Pancreas (tissue), 10 donors: Measurements from ENCODE around the gene PALM3. TPM values are rescaled to one million over a fixed set of nuclear protein-coding genes. Genes with fewer than 3 reads are reported as not detected.

Experiments used
- ATAC-seq, 4 donors: fragments of 200-7000 bp; cut with Tn5 transposase; one replicate each; pipeline versions ENCODE4 v1.8.0 to v1.9.1; 2020; ENCODE audit warnings: mild to moderate bottlenecking in 4 of 4, moderate library complexity in 4 of 4
- DNase-seq, 6 donors: peaks; one replicate each; pipeline ENCODE4 v3.0.0-alpha.2; 2020
- FAIRE-seq: peaks from 2 replicates; lab custom pipeline; 2012; peaks lifted over from hg19 to GRCh38; lab: Jason Lieb, UNC
- H3K27ac ChIP-seq, 4 donors: fragments of 200-600 bp; sonication (generic); 1 replicate in 3 of 4; 2 replicates in 1 of 4; pipeline versions ENCODE4 v1.5.0 to v1.8.0; 2020
- H3K27me3 ChIP-seq, 4 donors: fragments of 200-600 bp; one replicate each; pipeline ENCODE4 v1.8.0; 2021
- H3K36me3 ChIP-seq, 3 donors: fragments of 200-600 bp; sonication (generic) in 1 of 3; one replicate each; pipeline versions ENCODE4 v1.5.0 to v1.8.0; 2020 to 2021
- H3K4me1 ChIP-seq, 3 donors: fragments of 200-600 bp; one replicate each; pipeline ENCODE4 v1.8.0; 2021
- H3K4me3 ChIP-seq, 4 donors: fragments of 200-600 bp; sonication (generic) in 2 of 4; one replicate each; pipeline versions ENCODE4 v1.5.0 to v1.8.0; 2020 to 2021
- H3K9me3 ChIP-seq, 4 donors: fragments of 200-600 bp; one replicate each; pipeline ENCODE4 v1.8.0; 2021
- WGBS, 2 donors: extraction: QIAGEN DNeasy Blood & Tissue Kit; methylation state at CpG; one replicate each; pipeline ENCODE4 v1.1.7; 2013; 5-methylcytosine and 5-hydroxymethylcytosine counted together
- intact Hi-C, 3 donors: fragments of 100-400 bp; cut with DNase I; formaldehyde crosslinking; loops; one replicate each; pipeline versions ENCODE4 v1.11.1 to v1.14.2; 2022
- polyA plus RNA-seq, 2 donors: library from polyadenylated mRNA; stranded (reverse); fragments of 200-250 nt; gene quantifications; one replicate each; pipeline ENCODE4 v1.2.3, GENCODE V29; 2013
- total RNA-seq, 6 donors: library from RNA; stranded (reverse); fragmentation: NEBNext Ultra II Directional in 4 of 6; extraction: Animal tissue kit (Norgen Biotek cat#: 25700) in 4 of 6; gene quantifications; one replicate each; pipeline versions ENCODE4 v1.2.1 to v1.2.4, GENCODE V29; 2021 to 2023
- TF ChIP-seq, protein P1 (sequence below), 4 donors: fragments of 200-600 bp; sonication (generic) in 3 of 4; IDR thresholded peaks; one replicate each; pipeline versions ENCODE4 v1.5.0 to v1.8.0; 2021; ENCODE audit warnings: antibody characterized with exemption in 4 of 4
- donor health status: healthy with polysubstance abuse.
- donor health status: DM: no; HTN: no; CAD: no; lungs with moderate emphysema.
- donor health status: DM: no; HTN: no; CAD: no.
- donor health status: control.
- donor health status: control.
- donor health status: Bipolar disorder and iron deficiency.
- donor health status: DM: yes; HTN: yes; CAD: no.
- donor health status: DM: no; HTN: no; CAD: no.
- donor health status: DM: no; HTN: no; CAD: no.
- donor health status: DM: yes; HTN: yes; CAD: no.

PALM3 gene
- total and polyA plus RNA-seq, 8 donors: 5.6 to 155 (median 17.9) TPM

DNA sequence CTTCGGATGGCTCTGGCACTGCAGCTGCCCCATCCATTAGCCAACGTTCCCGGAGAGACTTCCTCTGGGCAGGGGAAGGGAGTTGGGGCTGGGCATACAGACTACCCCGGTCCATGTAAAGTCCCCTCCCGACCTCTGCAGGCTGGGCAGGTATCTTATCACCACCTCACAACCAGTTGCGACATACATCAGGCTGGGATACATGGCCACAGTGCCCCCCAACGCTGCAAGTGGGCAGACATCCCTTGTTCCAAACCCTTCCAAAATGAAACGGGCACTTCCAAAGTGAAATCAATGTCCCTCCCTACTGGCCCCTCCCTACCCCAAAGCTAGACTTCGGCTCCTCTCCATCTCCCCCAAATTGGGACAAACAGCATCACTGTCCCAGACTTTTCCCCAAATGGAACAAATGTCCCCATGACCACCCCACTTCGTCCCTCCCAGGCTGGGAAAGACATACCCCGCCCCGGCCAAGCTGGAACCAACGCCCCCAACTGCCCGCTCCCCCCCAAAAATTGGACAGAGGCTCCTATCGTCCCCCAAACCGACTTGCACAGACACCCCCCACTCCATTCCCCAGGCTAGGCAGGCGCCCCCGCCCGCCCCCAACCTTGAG lies 5.0 kb downstream of the PALM3 start:
- peaks cover 0 to 6% (median 0%) of the 10 kb centered on the region in 3 donors for H3K36me3 ChIP-seq
- no peaks in the 10 kb centered on the region for H3K27me3 ChIP-seq
- FAIRE-seq (no peak), DNase-seq (no peak), ATAC-seq (no peak)
- WGBS, 2 donors: 68 to 73% methylated on average over 18 to 19 of the region's 19 CpGs
- TF ChIP-seq, protein P1, sequence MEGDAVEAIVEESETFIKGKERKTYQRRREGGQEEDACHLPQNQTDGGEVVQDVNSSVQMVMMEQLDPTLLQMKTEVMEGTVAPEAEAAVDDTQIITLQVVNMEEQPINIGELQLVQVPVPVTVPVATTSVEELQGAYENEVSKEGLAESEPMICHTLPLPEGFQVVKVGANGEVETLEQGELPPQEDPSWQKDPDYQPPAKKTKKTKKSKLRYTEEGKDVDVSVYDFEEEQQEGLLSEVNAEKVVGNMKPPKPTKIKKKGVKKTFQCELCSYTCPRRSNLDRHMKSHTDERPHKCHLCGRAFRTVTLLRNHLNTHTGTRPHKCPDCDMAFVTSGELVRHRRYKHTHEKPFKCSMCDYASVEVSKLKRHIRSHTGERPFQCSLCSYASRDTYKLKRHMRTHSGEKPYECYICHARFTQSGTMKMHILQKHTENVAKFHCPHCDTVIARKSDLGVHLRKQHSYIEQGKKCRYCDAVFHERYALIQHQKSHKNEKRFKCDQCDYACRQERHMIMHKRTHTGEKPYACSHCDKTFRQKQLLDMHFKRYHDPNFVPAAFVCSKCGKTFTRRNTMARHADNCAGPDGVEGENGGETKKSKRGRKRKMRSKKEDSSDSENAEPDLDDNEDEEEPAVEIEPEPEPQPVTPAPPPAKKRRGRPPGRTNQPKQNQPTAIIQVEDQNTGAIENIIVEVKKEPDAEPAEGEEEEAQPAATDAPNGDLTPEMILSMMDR (IDR thresholded peaks at IDR 0.05): no peak
- intact Hi-C loops: no loop called here
- H3K4me1 ChIP-seq: peaks cover 0 to 18% (median 11%) of the 10 kb centered on the region in 3 donors
- no peak overlapping the region for H3K27ac ChIP-seq
- H3K9me3 ChIP-seq: no peaks in the 10 kb centered on the region
- peak overlapping the region in 2 of 4 donors; percentile 6 to 18 for H3K4me3 ChIP-seq

DNA sequence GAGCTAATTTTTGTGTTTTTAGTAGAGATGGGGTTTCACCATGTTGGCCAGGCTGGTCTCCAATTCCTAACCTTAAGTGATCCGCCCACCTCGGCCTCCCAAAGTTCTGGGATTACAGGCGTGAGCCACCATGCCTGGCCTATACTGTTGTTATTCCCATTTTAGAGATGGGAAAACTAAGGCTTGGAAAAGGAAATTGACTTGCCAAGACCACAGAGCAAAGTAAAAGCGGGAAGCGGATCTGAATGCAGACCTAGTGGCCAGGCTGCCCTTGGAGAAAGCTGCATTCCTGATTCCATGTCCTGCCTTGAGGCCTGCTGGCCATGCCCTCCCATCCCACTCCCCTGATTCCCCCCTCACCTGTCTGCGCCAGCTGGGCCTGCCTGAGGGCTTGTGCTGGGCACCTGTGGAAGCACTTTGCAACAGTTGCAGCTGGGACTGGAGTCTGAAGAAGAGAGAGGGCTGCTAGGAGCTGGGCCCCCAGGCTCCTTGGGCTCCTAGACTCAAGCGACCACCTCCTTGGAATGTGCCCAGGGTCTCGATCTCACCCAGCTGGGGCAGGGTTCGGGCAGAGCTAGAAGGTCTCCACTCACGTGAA lies 5.7 kb downstream of the PALM3 start:
- intact Hi-C loops: no loop called here
- Histone ChIP-seq H3K4me3 (no peak overlapping the region), H3K4me1 (peaks cover 0 to 18% (median 11%) of the 10 kb centered on the region in 3 donors), H3K36me3 (peaks cover 0 to 6% (median 0%) of the 10 kb centered on the region in 3 donors), H3K27me3 (no peaks in the 10 kb centered on the region), H3K9me3 (no peaks in the 10 kb centered on the region), H3K27ac (no peak overlapping the region)
- no peak for DNase-seq
- 96% methylated on average over 10 of the region's 10 CpGs for WGBS, 2 donors
- TF ChIP-seq, protein P1 (IDR thresholded peaks at IDR 0.05): no peak
- no peak for ATAC-seq
- no peak for FAIRE-seq

DNA sequence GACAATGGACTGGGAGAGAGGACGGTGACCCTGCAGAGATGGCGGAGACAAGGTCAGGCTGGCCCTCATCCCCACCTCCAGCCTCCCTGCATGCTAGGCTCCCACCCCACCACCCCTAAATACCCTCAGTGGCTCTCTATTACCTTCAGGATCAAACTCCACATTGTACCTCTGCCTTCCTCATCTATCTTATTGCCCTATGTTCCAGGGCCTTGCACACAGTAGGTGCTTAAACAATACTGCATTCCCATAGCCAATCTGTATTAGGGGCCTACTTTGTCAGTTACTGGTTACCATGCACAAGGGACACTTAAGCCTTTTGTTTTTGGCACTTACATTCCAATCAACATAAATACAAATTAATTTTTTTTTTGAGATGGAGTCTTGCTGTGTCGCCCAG lies 6.5 kb downstream of the PALM3 start:
- Histone ChIP-seq H3K27ac (no peak overlapping the region), H3K27me3 (no peaks in the 10 kb centered on the region), H3K9me3 (no peaks in the 10 kb centered on the region), H3K36me3 (peaks cover 0 to 6% (median 0%) of the 10 kb centered on the region in 3 donors), H3K4me3 (no peak overlapping the region), H3K4me1 (peaks cover 0 to 11% (median 11%) of the 10 kb centered on the region in 3 donors)
- TF ChIP-seq, protein P1 (IDR thresholded peaks at IDR 0.05): no peak
- ATAC-seq (no peak), FAIRE-seq (no peak), DNase-seq (no peak)
- intact Hi-C loops: no loop called here
- WGBS, 2 donors: 95 to 97% methylated on average over 3 of the region's 3 CpGs

DNA sequence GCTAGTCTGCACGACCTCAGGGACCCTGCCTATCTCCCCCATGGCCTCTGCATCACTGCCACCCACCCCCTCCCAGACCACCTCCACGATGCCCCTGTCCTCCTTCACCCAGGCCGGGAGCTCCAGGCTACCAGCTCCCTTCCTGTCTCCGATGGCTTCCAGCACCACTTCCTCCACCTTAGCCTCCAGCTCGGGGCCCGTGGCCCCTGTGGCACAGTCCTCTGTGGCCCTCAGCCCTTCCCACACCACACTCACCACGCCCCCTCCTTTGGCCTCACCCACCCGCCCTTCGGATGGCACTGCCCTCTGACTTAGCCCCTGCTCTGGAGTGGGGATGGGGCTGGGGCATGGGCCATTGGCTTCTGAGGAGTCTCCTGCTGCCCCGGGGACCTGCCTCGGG lies 7.2 kb downstream of the PALM3 start:
- ATAC-seq: no peak
- intact Hi-C loops: no loop called here
- WGBS, 2 donors: 82 to 89% methylated on average over 11 of the region's 11 CpGs

More for the DNA sequence above, 7.2 kb downstream of the PALM3 start:
- Histone ChIP-seq H3K27me3 (no peaks in the 10 kb centered on the region), H3K27ac (no peak overlapping the region), H3K9me3 (no peaks in the 10 kb centered on the region), H3K4me3 (no peak overlapping the region), H3K4me1 (peaks cover 0 to 5% (median 4%) of the 10 kb centered on the region in 3 donors), H3K36me3 (peaks cover 0 to 6% (median 0%) of the 10 kb centered on the region in 3 donors)
- DNase-seq (no peak), FAIRE-seq (no peak)
- TF ChIP-seq, protein P1 (IDR thresholded peaks at IDR 0.05): no peak
